DND-41 (cell line): ENCODE measurements around the gene TEDC2.
A peak's percentile ranks its signal among the peaks of the same experiment; 100 is the strongest.

Experiments used
- ATAC-seq: fragments of 200-7000 bp; cut with Tn5 transposase; 3 replicates; pipeline ENCODE4 v1.9.1; 2021; ENCODE audit warnings: low read depth; ENCODE audit not compliant: insufficient read depth
- DNase-seq: peaks from one replicate; pipeline ENCODE4 v3.0.0-alpha.2; 2020
- H2AFZ ChIP-seq: 2 replicates; pipeline ENCODE4 v1.6.0; 2012; ENCODE audit warnings: low read depth, low read length
- H3K27ac ChIP-seq: 2 replicates; pipeline ENCODE4 v1.5.1; 2012; ENCODE audit warnings: low read length, inconsistent platforms
- H3K27me3 ChIP-seq: fragments of 200-600 bp; sonication (generic); 2 replicates; pipeline ENCODE4 v1.6.0; 2012; ENCODE audit warnings: low read length, mild to moderate bottlenecking, inconsistent platforms; ENCODE audit not compliant: insufficient read depth, poor library complexity
- H3K36me3 ChIP-seq: 2 replicates; pipeline ENCODE4 v1.5.1; 2012; ENCODE audit warnings: low read length, inconsistent platforms; ENCODE audit not compliant: insufficient read depth
- H3K4me1 ChIP-seq: 2 replicates; pipeline ENCODE4 v1.5.1; 2012; ENCODE audit warnings: mild to moderate bottlenecking, low read length; ENCODE audit not compliant: insufficient read depth
- H3K4me2 ChIP-seq: 2 replicates; pipeline ENCODE4 v1.6.0; 2012; ENCODE audit warnings: mild to moderate bottlenecking, moderate library complexity, low read length, inconsistent platforms; ENCODE audit not compliant: insufficient read depth
- H3K4me3 ChIP-seq, 2 experiments: fragments of 200-600 bp in 1 of 2; shearing (Covaris generic) in 1 of 2; 2 replicates each; pipeline ENCODE4 v1.5.1; 2012 to 2016; ENCODE audit warnings: inconsistent platforms in 2 of 2, low read length in 2 of 2, mild to moderate bottlenecking in 2 of 2, low read depth in 1 of 2, moderate library complexity in 1 of 2
- H3K79me2 ChIP-seq: 2 replicates; pipeline ENCODE4 v1.6.0; 2012; ENCODE audit warnings: low read length, inconsistent platforms; ENCODE audit not compliant: insufficient read depth
- H3K9ac ChIP-seq: 2 replicates; pipeline ENCODE4 v1.6.0; 2012; ENCODE audit warnings: low read depth, mild to moderate bottlenecking, inconsistent platforms, low read length, moderate library complexity
- H3K9me3 ChIP-seq: 2 replicates; pipeline ENCODE4 v1.5.1; 2012; ENCODE audit warnings: low read length, moderate library complexity, mild to moderate bottlenecking, inconsistent platforms; ENCODE audit not compliant: insufficient read depth, severe bottlenecking
- H4K20me1 ChIP-seq: 2 replicates; pipeline ENCODE4 v1.6.0; 2012; ENCODE audit warnings: low read length; ENCODE audit not compliant: insufficient read depth
- EZH2 ChIP-seq: IDR thresholded peaks from 3 replicates; pipeline ENCODE4 v1.6.1; 2012; ENCODE audit warnings: borderline replicate concordance, low read depth, mild to moderate bottlenecking, moderate library complexity, low read length, inconsistent platforms; ENCODE audit not compliant: severe bottlenecking
- TF ChIP-seq, protein P1 (sequence below): IDR thresholded peaks from 2 replicates; pipeline ENCODE4 v1.5.1; 2012; ENCODE audit warnings: borderline replicate concordance, low read length, moderate library complexity, mild to moderate bottlenecking; ENCODE audit not compliant: poor library complexity, severe bottlenecking; ENCODE audit errors: extremely low read depth

The TEDC2 gene

DNA sequence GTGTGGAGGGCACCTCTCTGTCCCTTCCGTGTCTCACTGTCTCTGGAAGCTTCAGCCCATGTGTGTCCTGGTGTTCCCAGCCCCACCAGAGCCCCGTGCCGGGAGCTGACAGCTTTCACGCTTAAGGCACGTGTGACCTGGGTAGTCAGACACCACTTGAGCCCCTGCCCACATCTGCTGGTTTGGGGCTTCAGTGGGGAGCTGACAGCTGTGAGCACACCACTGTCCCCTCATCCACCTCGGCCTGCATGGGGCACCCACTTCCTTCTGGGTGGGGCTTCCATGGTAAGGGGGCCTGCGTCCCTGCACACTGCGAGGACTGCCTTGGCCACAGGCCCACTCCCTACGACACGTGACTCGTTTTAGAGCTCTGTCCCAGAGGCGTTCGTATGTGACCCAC lies 2.6 kb upstream of the TEDC2 start:
- H3K9ac ChIP-seq = no peak overlapping the region
- ATAC-seq = no peak
- H3K4me3 ChIP-seq = no peak overlapping the region
- H3K36me3 ChIP-seq = peaks cover 77% of the 10 kb centered on the region
- H4K20me1 ChIP-seq = peaks cover 50% of the 10 kb centered on the region
- H3K4me1 ChIP-seq = peaks cover 39% of the 10 kb centered on the region
- no peak overlapping the region for H3K4me2 ChIP-seq
- TF ChIP-seq, protein P1, sequence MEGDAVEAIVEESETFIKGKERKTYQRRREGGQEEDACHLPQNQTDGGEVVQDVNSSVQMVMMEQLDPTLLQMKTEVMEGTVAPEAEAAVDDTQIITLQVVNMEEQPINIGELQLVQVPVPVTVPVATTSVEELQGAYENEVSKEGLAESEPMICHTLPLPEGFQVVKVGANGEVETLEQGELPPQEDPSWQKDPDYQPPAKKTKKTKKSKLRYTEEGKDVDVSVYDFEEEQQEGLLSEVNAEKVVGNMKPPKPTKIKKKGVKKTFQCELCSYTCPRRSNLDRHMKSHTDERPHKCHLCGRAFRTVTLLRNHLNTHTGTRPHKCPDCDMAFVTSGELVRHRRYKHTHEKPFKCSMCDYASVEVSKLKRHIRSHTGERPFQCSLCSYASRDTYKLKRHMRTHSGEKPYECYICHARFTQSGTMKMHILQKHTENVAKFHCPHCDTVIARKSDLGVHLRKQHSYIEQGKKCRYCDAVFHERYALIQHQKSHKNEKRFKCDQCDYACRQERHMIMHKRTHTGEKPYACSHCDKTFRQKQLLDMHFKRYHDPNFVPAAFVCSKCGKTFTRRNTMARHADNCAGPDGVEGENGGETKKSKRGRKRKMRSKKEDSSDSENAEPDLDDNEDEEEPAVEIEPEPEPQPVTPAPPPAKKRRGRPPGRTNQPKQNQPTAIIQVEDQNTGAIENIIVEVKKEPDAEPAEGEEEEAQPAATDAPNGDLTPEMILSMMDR = no peak
- no peak for TF ChIP-seq EZH2
- no peaks in the 10 kb centered on the region for H3K9me3 ChIP-seq
- no peak overlapping the region for H3K27ac ChIP-seq
- peaks cover 25% of the 10 kb centered on the region for H3K79me2 ChIP-seq
- no peak overlapping the region for H2AFZ ChIP-seq
- H3K27me3 ChIP-seq = no peaks in the 10 kb centered on the region
- no peak for DNase-seq

DNA sequence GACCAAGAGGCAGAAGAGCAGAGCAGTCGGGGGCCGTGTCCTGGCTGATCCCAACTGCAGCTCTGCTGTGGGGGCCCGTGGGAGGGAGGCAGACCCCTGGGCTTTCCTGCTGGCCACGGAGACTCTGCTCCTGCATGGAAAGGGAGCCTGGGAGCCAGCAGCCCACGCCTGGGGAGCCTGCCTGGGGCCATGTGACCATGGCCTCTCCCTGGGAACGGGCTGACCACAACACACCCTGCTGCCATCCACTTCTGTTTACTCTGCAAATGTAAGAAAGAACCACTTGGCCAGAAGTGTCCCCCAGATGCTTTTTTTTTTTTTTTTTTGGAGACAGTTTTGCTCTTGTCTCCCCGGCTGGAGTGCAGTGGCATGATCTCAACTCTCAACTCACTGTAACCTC lies 2.0 kb upstream of the TEDC2 start:
- no peaks in the 10 kb centered on the region for H3K27me3 ChIP-seq
- H3K9me3 ChIP-seq = no peaks in the 10 kb centered on the region
- no peak overlapping the region for H2AFZ ChIP-seq
- no peak for TF ChIP-seq EZH2
- TF ChIP-seq, protein P1 = no peak
- H3K4me2 ChIP-seq = 0 out of 2 replicates have a peak overlapping the region, but pooled peaks have one; percentile 100
- ATAC-seq (no peak), DNase-seq (no peak)
- peaks cover 45% of the 10 kb centered on the region for H4K20me1 ChIP-seq
- peaks cover 25% of the 10 kb centered on the region for H3K79me2 ChIP-seq
- H3K4me1 ChIP-seq = peaks cover 43% of the 10 kb centered on the region
- no peak overlapping the region for H3K27ac ChIP-seq
- no peak overlapping the region for H3K9ac ChIP-seq
- no peak overlapping the region for H3K4me3 ChIP-seq
- peaks cover 76% of the 10 kb centered on the region for H3K36me3 ChIP-seq

DNA sequence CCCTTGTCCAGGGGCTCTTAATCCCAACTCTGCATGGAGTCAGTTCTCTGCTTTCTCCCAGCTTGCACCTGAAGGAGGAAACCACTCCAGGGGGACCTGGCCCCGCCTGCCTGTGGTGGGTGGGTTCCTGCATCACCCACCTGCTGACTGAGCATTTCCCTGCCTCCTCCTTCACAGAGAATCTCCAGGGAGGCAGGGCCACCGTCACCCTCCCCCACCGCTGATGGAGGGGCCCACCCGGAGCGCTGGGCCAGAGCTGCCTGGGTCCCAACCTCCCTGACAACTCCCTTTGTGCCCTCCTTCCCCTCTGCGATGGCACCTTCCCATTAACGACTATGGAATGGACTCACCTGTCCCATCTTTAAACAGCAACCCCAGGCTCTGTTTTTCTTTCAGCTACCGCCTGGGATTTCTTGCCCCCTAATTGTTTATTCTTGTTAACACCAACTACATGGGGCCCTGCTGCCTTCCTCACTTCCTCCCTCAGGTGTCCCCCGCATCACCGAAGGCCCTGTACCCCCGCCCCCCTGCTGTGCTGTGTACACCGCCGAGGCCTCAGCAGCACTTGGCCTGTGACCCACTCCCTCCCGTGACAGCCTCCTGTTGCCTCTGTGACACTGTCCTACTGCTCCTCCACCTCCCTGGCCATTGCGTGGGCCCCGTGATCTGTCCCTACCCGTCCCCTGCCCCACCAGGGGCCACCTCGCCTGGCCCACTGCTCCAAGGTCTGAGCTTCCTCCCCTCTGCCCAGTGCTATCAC lies 842 bp upstream of the TEDC2 start:
- no peak for TF ChIP-seq EZH2
- TF ChIP-seq, protein P1 = no peak
- peaks cover 25% of the 10 kb centered on the region for H3K79me2 ChIP-seq
- H3K4me1 ChIP-seq = peaks cover 43% of the 10 kb centered on the region
- H3K27me3 ChIP-seq = no peaks in the 10 kb centered on the region
- peak overlapping the region; percentile 100 for H3K4me2 ChIP-seq
- H3K9ac ChIP-seq = peak overlapping the region; percentile 90
- H3K27ac ChIP-seq = peak overlapping the region; percentile 77
- H3K4me3 ChIP-seq = peak overlapping the region; percentile 31 to 79; a peak in 3 of 4 replicates
- H4K20me1 ChIP-seq = peaks cover 39% of the 10 kb centered on the region
- H3K9me3 ChIP-seq = no peaks in the 10 kb centered on the region
- ATAC-seq = peak; percentile 3; the same call in 2 of the 3 replicates
- DNase-seq = peak; percentile 30
- H3K36me3 ChIP-seq = peaks cover 69% of the 10 kb centered on the region
- H2AFZ ChIP-seq = peak overlapping the region; percentile 84
